Fibroblast of mammary gland (primary cell): Measurements from ENCODE around the gene SCGB1D4.
A peak's percentile ranks its signal among the peaks of the same experiment; 100 is the strongest.
"Not testable (repeated sequence)": the region's sequence is repeated elsewhere in the genome, so short reads cannot be mapped to it uniquely, and the experiment has no call there.

Source experiments
- DNase-seq: peaks from one replicate; pipeline ENCODE4 v3.0.0-alpha.2; 2010; ENCODE audit warnings: low read depth
- H3K4me3 ChIP-seq: 2 replicates; pipeline ENCODE4 v1.5.1; 2011; ENCODE audit warnings: low read depth, mild to moderate bottlenecking, low read length, moderate library complexity; ENCODE audit not compliant: control insufficient read depth
- TF ChIP-seq, protein P1 (sequence below): conservative IDR thresholded peaks from 2 replicates; pipeline ENCODE4 v1.5.1; 2011; ENCODE audit warnings: low read depth, low read length, inconsistent platforms; ENCODE audit not compliant: control insufficient read depth, insufficient read depth

Gene SCGB1D4

GRCh38 chr11:62298975-62299374, at the start of gene SCGB1D4:
Gene SCGB1D4 (minus strand): TSS chr11:62299075. CDS start chr11:62299010, 65 bp downstream.
- no peak for DNase-seq
- TF ChIP-seq, protein P1, sequence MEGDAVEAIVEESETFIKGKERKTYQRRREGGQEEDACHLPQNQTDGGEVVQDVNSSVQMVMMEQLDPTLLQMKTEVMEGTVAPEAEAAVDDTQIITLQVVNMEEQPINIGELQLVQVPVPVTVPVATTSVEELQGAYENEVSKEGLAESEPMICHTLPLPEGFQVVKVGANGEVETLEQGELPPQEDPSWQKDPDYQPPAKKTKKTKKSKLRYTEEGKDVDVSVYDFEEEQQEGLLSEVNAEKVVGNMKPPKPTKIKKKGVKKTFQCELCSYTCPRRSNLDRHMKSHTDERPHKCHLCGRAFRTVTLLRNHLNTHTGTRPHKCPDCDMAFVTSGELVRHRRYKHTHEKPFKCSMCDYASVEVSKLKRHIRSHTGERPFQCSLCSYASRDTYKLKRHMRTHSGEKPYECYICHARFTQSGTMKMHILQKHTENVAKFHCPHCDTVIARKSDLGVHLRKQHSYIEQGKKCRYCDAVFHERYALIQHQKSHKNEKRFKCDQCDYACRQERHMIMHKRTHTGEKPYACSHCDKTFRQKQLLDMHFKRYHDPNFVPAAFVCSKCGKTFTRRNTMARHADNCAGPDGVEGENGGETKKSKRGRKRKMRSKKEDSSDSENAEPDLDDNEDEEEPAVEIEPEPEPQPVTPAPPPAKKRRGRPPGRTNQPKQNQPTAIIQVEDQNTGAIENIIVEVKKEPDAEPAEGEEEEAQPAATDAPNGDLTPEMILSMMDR = no peak
- no peak within 1 kb of the TSS for H3K4me3 ChIP-seq

DNA sequence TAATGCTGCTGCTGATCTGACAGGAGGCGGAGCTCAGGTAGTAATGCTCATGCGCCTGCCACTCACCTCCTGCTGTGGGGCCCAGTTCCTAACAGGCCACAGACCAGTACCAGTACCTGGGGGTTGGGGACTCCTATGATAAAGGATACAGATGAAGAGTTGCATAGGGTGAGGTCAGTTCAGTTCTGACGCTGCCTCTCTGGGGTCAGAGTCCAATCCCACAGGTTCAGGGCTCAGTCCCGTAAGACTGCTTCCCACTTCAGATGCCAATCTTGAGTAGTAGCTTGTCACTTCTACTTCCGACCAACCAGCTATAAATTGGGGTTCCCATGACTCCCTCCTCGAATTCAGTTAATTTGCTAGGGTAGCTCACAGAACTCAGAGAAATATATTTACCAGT, 47.0 kb upstream of the SCGB1D4 start:
- DNase-seq = no peak
- no peak overlapping the region for H3K4me3 ChIP-seq
- TF ChIP-seq, protein P1 = no peak

DNA sequence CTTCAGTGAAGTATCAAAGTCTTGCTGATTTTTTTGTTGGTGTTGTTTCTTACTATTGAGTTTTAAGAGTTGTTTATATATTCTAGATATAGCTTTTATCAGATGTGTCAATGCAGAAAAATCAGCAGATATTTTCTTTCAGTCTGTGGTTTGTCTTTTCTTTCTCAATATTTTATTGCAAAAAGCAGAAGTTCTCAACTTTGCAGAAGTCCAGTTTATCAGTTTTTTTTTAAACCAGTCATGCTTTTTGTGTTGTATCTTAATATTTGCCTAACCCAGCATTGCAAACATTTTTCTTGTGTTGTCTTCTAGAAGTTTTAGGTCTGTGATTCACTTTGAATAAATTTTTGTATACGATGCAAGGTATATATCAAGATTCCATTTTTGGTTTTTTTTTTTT, 45.3 kb upstream of the SCGB1D4 start:
- DNase-seq = no peak
- no peak overlapping the region for H3K4me3 ChIP-seq
- TF ChIP-seq, protein P1 = no peak

- DNase-seq, H3K4me3 ChIP-seq: not testable (repeated sequence)
Observed at GRCh38 chr11:62343646-62344190, 44.8 kb upstream of the SCGB1D4 start.

DNA sequence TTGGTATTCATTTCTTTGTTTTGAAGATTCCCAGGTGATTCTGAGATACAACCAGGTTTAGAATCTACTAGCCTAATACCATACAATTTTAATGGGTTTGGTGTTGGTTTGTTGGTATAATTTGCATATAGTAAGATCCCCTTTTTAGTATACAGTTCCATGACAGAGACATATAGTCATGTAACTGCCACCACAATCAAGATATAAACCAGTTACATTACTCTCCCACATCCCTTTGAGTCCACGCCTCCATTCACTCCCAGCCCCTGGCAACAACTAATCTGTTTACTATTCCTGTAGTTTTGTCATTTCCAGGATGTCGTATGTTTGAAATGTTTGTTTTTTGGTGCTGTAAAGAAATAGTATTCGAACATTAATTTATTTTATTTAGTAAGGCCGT, 42.7 kb upstream of the SCGB1D4 start:
- no peak for DNase-seq
- TF ChIP-seq, protein P1 = no peak
- no peak overlapping the region for H3K4me3 ChIP-seq

DNA sequence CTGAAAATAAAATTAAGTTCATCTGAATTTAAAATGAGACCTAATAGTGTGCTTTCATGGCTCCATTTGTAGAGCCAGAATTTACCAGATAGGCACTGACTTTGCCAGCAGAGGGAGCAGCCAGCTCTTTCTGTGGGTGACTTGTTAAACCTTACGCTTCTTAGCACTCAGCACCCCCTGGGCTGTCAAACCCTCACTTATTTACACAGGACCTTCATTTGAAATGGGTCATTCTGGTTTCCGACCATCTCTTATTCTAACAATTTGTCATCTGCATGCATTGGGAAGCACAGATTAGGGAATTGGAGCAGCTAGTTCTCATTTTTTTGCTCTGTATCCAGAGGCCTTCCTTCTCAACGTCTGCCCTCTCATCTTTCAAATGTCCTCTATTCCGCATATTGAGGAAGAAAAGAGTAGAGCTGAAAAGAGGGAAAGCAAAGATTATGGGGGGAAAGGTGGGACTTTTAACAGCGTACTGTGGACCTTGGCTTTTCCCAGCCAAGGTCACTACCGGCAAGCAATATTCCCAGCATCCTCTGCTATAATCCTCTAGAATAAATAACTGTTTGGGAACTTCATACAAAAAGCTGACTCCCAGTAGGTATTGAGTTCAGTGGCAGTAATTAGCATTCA, 41.5 kb upstream of the SCGB1D4 start:
- DNase-seq = peak; percentile 53
- TF ChIP-seq, protein P1 = peak; percentile 75
- H3K4me3 ChIP-seq = no peak overlapping the region

DNA sequence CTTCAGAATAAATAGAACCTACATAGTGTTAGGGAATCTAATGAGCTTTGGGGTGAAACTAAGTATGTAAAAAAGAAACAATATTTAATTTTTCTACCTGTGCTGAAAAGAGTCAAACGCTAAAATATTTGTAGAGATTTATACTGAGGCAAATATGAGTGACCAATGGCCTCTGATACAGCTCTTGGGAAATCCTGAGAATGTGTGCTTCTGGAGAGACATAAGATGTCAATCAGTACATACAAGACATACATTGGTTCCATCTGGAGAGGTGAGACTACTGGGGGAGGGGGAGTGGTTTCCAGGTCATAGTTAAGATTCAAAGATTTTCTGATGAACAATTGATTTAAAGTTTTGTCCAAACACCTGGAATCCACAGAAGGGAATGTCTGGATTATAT, 39.3 kb upstream of the SCGB1D4 start:
- DNase-seq = no peak
- H3K4me3 ChIP-seq = no peak overlapping the region
- TF ChIP-seq, protein P1 = no peak
